Activated naive CD4-positive, alpha-beta T cell (primary cell): Measurements from ENCODE around the gene NES.
"Not testable (repeated sequence)": the region's sequence is repeated elsewhere in the genome, so short reads cannot be mapped to it uniquely, and the experiment has no call there.

Source experiments
- DNase-seq, 4 experiments: peaks; one replicate each; lab custom pipeline; 2025; lab: John Stamatoyannopoulos, UW

Gene NES

GRCh38 chr1:156644640-156645039 is 32.6 kb downstream of the NES start:
- DNase-seq = no peak

GRCh38 chr1:156644146-156644545 is 33.1 kb downstream of the NES start:
- no peak for DNase-seq

- no peak for DNase-seq
Observed at GRCh38 chr1:156643778-156644092, 33.5 kb downstream of the NES start.

GRCh38 chr1:156643049-156643777 is 34.0 kb downstream of the NES start:
- DNase-seq = no peak

GRCh38 chr1:156642265-156643048 is 34.8 kb downstream of the NES start:
- DNase-seq = no peak

GRCh38 chr1:156641761-156642264 is 35.4 kb downstream of the NES start, which contains the start of gene BCAN:
BCAN (plus strand) TSS chr1:156642117; CDS start chr1:156646055, 3,938 bp downstream.
- no peak for DNase-seq

- DNase-seq = no peak
Observed at GRCh38 chr1:156640842-156641706, 36.1 kb downstream of the NES start.

GRCh38 chr1:156639601-156640101 is 37.6 kb downstream of the NES start:
- no peak for DNase-seq

GRCh38 chr1:156638189-156638985 is 38.8 kb downstream of the NES start:
- DNase-seq = no peak

GRCh38 chr1:156632355-156632754 is 44.9 kb downstream of the NES start:
- no peak for DNase-seq

- not testable (repeated sequence) for DNase-seq
Observed at GRCh38 chr1:156631152-156631551, 46.1 kb downstream of the NES start.

GRCh38 chr1:156629823-156630449 is 47.3 kb downstream of the NES start:
- no peak for DNase-seq

GRCh38 chr1:156627313-156627880 is 49.8 kb downstream of the NES start:
- DNase-seq = no peak

GRCh38 chr1:156626079-156626438 is 51.1 kb downstream of the NES start:
- no peak for DNase-seq

GRCh38 chr1:156625436-156626078 is 51.6 kb downstream of the NES start:
- DNase-seq = peak; percentile 31 to 72 (median 63)

- no peak for DNase-seq
Observed at GRCh38 chr1:156624814-156625435, 52.3 kb downstream of the NES start.

GRCh38 chr1:156623946-156624813 is 53.0 kb downstream of the NES start:
- peak in 1 of 4 experiments; percentile 16 for DNase-seq

GRCh38 chr1:156622581-156623297 is 54.5 kb downstream of the NES start:
- DNase-seq = no peak
